HFF-Myc (cell line): Measurements from ENCODE around the gene ARHGEF37.

ENCODE experiments used
- DNase-seq: peaks from one replicate; pipeline ENCODE4 v3.0.0-alpha.2; 2011; ENCODE audit warnings: low read depth; ENCODE audit errors: extremely low read depth
- H3K4me3 ChIP-seq: replicated peaks from 2 replicates; pipeline ENCODE4 v1.5.1; 2011; ENCODE audit warnings: low read depth, mild to moderate bottlenecking, control low read depth, low read length
- CTCF ChIP-seq: IDR thresholded peaks from 2 replicates; pipeline ENCODE4 v1.5.1; 2012; ENCODE audit warnings: mild to moderate bottlenecking, low read depth, low read length, control low read depth; ENCODE audit errors: missing control alignments

The ARHGEF37 gene

GRCh38 chr5:149605998-149606724 lies 24.9 kb downstream of the ARHGEF37 start:
- peak; percentile 27 for DNase-seq
- no peak for TF ChIP-seq CTCF
- no peak overlapping the region for H3K4me3 ChIP-seq

DNA sequence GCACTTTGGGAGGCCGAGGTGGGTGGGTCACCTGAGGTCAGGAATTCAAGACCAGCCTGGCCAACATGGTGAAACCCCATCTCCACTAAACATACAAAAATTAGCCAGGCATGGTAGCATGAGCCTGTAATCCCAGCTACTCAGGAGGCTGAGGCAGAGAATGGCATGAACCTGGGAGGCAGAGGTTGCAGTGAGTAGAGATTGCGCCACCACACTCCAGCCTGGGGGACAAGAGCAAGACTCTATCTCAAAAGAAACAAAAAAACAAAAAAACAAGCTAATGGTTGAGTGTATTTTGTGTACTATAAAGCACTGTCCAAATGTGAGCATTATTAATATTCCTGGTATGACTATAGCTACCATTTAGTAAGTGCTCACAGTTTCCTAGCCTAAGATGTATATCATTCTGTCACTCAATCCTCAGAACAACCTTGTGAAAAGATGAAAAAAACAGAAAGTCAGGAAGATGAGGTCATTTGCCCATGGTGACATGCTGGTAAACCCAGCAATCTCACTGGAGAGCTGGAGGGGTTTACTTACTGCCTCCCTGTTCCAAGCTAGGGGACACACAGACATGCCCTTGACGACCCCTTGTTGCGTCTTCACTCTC lies 27.7 kb downstream of the ARHGEF37 start:
- no peak for DNase-seq
- H3K4me3 ChIP-seq: no peak overlapping the region
- no peak for TF ChIP-seq CTCF

DNA sequence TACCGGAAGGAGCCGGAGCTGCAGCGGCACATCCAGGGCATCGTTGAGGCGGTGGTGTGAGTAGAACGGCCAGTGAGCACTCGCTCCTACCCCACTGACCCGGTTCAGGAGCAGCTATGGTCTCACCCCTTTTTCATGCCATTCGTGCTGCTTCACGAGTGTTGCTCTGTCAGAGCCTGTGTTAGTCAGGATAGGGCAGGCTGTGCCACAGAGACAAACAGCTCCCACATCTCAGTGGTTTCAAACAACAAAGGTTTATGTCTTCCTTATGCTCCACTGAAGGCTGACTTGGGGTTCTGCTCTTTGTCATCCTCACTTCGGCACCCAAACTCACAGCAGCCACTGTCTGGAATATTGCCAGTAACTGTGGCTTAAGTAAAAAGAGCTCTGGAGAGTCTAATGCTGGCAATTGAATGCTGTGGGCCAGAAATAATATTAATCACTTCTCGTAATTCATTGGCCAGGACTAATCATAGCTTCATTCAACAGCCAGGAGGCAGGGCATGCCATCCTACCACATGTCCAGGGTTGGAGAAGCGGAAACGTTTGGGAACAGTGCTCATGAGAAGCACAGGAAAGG lies 28.4 kb downstream of the ARHGEF37 start:
- DNase-seq: no peak
- TF ChIP-seq CTCF: no peak

GRCh38 chr5:149610589-149611255 lies 29.4 kb downstream of the ARHGEF37 start:
- H3K4me3 ChIP-seq: no peak overlapping the region
- DNase-seq: no peak
- TF ChIP-seq CTCF: no peak

More for the DNA sequence above, 28.4 kb downstream of the ARHGEF37 start:
- no peak overlapping the region for H3K4me3 ChIP-seq

GRCh38 chr5:149611326-149611725 lies 30.0 kb downstream of the ARHGEF37 start:
- no peak overlapping the region for H3K4me3 ChIP-seq
- peak; percentile 26 for DNase-seq
- TF ChIP-seq CTCF: no peak

DNA sequence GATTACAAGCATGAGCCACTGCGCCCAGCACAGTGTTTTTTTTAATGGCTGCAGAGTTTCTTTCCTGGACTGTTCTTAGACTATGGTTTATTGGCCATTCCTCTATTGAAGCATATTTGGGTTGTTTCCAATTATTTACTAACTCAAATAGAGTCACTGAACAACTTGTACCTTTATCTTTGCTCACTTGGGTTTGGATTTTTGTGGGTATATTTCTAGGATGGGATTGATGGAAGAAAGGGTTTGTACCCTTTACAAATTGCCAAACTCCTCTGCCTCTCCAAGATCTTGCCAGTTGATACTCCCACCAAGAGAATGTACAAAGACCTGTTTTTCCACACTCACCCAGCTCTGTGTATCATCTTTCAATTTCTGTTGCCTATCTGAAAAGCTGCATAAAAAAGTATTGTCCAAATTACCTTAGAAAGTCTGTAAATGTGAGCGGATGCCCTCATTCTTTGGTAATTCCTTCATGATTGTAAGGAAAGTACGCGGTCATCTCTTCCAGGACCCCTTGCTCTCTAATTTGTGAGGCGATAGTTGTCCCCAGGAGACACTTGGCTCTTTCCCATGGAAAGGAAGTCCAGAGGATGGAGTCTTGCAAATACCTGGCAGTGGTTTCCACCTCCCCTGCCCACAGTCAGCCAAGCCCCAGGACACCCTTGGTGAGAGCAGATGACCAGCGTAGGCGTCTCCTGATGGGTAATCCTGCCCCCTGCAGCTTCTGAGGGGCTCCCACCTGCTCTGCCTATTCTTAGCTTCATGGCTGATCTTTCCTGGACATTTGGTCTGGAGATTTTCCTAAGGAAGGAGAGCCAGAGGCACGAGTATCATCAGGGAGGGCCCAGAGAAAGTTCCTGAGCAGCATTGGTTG lies 33.0 kb downstream of the ARHGEF37 start:
- TF ChIP-seq CTCF: no peak
- no peak overlapping the region for H3K4me3 ChIP-seq
- no peak for DNase-seq
